Measurements from ENCODE around the gene GNG13.
A peak's percentile ranks its signal among the peaks of the same experiment; 100 is the strongest.
"Not testable (repeated sequence)": the region's sequence is repeated elsewhere in the genome, so short reads cannot be mapped to it uniquely, and the experiment has no call there.

Gene GNG13

DNA sequence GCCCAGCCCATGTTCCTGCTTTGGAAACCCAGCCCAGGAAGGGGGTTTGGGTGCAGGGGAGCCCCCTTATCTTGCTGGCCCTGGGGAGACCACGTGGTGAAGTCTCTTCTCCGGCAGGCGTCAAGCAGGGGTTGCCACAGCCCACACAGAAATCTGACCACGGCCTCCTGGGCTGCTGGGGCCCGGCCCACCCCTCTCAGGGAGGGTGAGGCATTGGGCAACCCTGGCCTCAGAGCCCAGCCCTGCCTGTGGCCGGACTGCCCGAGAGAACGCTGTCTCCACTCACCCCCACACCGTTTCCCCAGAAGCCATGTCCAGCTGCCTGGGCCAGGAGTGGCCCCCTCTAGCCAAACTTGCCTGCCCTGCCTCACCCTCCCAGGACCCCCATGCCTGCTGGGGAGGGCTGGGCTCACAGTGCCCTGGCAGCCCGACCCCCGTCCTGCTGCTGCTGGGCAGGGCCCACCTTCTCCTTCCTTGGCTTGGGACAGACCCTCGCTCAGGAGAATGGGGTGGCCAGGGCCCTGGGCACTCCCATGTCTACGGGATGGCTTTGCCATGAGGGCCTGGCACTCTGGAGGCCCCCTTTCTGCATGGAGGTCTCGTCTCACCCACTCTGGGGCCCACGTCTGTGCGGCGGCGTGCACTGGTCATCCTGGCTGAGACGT lies 19.1 kb downstream of the GNG13 start:
- DNase-seq (ENCODE audit: insufficient read length, low spot score) (no peak), FAIRE-seq (no peak)

DNA sequence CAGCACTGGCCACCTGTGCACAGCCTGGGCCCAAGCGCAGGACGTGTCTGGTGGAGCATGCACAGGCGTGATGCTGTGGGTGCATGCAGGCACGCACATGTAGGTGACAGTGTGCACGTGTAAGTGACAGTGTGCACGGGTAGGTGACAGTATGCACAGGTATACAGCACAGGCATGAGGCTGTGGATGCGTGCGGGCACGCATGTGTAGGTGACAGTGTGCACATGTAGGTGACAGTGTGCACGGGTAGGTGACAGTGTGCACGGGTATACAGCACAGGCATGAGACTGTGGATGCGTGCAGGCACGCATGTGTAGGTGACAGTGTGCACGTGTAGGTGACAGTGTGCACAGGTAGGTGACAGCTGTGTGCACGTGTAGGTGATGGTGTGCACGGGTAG lies 20.2 kb downstream of the GNG13 start:
- DNase-seq (ENCODE audit: insufficient read length, low spot score) (no peak), FAIRE-seq (peak; percentile 96)

DNA sequence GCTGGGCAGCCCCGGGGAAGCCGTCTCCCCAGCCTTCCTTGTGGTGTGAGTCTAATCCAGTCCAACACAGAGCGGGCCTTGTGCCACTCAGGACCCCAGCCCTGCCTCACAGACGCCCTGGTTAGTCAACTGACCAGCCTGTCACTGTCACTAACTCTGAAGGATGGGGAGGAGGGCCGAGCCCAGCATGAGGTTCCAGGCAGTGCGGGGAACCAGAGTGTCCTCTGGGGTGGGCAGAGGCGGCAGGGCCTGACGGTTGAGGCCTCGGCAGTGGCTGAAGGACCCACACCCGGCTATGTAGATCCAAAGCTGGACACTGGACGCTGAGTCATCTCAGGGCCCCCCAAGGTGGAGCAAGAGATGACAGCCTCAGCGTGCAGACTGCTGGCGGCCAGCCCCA lies 21.0 kb downstream of the GNG13 start:
- FAIRE-seq, result no peak
- no peak for DNase-seq (ENCODE audit: insufficient read length, low spot score)

DNA sequence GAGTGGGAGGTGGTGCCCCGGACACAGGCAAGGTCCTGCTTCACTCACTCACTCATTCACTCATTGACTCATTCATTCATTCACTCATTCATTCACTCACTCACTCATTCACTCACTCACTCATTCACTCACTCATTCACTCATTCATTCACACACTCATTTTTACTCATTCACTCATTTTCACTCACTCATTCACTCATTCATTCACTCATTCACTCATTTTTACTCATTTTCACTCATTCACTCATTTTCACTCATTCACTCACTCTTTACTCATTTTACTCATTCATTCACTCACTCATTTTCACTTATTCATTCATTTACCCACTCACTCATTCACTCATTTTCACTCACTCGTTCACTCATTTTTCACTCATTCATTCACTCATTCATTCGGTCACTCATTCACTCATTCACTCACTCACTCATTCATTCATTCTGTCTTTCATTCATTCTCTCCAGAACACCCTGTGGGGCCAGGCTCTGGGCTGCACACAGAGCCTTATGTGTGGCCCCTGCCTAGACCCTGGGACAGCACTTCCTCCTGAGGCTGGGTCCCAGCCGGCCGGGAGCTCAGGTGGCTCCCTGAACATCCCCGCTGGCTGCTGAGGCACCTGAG lies 21.5 kb downstream of the GNG13 start:
- peak; percentile 28 for FAIRE-seq
- no peak for DNase-seq (ENCODE audit: insufficient read length, low spot score)

DNA sequence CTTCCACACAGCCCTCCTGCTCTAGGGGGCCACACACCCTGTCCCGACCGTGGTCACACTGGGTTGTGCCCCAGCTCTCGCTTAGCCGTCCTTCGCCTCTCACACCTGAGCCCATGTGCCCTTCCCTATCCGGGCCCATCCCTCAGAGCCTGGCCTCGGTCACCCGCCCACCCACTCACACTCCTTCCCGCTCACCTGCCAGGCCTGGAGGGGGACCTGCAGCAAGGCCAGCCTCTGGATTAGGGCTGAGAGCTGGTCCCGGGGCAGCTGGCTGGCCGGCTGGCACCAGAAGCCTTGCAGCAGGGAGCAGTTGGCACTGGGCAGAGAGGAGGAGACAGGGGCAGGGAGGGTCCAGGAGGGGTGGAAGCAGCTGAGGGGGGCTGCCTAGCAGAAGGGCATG lies 22.1 kb downstream of the GNG13 start:
- DNase-seq (ENCODE audit: insufficient read length, low spot score) (no peak), FAIRE-seq (no peak)

DNA sequence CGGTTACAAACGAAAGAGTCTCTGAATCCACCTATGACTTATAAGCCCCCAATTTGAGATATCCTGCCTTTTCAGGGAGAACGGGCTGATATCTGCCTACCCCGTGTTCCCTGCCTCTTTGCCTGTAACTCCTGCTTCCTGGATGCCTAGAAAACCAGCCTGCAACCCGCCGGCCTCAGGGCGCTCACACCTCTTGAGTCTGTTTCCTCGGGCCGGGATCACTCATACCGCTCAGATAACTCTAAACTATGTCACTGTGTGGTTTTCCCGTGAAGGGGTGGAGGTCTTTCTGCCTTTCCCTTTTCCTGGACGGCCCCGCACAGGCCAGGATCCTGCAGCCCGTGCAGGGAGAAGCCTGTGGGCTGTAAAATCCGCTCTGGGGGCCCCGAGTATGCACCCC lies 22.7 kb downstream of the GNG13 start:
- DNase-seq (ENCODE audit: insufficient read length, low spot score) (no peak), FAIRE-seq (no peak)

DNA sequence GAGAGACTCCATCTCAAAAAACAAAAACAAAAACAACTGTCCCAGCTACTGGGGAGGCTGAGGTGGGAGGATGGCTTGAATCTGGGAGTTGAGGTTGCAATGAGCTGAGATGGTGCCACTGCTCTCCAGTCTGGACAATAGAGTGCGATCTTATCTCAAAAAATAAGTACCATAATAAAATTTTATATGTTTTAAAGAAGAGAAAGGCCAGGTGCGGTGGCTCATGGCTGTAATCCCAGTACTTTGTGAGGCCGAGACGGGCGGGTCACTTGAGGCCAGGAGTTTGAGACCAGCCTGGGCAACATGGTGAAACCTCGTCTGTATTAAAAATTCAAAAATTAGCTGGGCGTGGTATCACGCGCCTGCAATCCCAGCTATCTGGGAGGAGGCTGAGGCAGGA lies 23.7 kb downstream of the GNG13 start:
- FAIRE-seq, result no peak
- no peak for DNase-seq (ENCODE audit: insufficient read length, low spot score)

DNA sequence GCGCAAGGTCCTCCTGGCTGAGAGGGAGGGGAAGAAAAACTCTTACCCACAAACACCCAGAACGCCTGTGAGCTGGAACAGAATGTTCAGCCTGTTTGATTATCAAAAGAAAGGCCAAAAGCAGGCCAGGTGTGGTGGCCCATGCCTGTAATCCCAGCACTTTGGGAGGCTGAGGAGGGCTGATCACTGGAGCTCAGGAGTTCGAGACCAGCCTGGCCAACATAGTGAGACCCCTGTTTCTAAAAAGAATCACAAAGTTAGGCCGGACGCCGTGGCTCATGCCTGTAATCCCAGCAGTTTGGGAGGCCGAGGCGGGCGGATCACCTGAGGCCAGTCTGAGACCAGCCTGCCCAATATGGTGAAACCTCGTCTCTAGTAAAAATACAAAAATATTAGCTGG lies 24.2 kb downstream of the GNG13 start:
- FAIRE-seq; DNase-seq (ENCODE audit: insufficient read length, low spot score): not testable (repeated sequence)

DNA sequence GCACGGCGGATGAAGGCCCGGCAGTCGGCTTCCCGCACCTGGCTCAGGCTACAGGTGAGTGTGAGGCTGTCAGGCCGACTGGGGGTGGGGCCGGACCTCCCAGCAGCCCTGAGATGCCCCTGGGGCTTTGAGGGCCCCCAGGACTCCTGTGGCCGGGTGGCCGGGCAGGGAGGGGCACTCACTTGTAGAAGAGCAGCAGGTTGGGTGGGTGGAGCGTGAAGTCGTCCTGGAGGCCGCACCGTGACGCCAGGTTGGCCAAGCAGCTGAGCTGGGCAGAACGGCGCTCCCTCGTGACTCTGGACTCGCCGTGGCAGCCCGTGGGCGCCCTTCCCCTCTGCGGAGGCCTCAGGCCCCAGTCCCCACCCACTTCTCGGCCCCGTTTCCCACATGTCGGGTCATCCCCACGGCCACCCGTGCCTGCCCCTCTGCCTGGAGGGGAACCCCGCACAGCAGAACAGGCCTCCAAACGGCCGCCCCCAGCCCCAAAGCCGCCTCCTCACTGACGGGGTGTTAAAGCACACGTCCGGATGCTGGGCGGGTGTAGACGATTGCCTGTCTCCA lies 25.2 kb downstream of the GNG13 start:
- DNase-seq (ENCODE audit: insufficient read length, low spot score) (no peak), FAIRE-seq (no peak)

DNA sequence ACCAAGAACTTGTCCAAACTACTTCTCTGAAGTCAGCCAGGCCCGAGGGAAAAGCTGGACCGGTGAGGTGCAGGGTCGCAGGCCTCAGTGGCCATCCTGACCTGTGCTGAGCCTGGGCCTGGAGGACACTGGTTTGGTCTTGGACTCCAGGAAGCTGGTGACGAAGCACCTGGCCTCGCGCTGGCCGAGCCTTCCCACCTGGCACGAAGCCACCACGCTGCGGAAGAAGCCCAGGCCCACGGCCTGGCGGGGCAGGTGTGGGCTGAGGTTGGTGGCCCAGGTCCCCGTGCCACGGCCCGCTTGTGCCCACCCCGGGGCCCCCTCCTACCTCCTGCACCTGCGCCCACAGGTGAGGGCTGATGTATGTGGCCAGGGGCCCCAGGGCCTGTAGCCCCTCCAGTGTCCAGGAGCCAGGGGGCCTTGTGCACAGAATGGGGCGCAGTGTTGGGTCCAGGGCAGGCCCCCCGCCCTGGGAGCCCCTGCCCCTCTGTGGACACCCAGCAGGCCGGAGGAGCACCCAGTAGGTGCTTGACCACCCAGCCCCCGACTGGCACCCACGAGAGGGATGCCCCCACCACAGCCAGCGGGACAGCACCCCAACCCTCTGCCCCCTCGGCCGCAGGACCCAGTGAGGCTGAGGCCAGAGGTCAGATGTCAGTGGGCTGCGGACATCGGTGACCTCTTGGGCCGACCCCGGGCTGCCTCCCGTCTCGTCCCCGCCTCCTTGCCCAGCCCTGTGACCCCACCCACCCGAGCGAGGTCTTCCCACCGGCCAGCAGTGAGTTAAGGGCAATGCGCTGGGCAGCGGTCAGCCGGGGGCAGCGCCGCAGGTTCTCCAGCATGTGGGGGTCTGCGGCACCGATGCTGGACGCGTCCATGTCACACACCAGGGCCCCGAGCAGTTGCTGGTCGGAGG lies 26.2 kb downstream of the GNG13 start:
- DNase-seq (ENCODE audit: insufficient read length, low spot score) (no peak), FAIRE-seq (no peak)

DNA sequence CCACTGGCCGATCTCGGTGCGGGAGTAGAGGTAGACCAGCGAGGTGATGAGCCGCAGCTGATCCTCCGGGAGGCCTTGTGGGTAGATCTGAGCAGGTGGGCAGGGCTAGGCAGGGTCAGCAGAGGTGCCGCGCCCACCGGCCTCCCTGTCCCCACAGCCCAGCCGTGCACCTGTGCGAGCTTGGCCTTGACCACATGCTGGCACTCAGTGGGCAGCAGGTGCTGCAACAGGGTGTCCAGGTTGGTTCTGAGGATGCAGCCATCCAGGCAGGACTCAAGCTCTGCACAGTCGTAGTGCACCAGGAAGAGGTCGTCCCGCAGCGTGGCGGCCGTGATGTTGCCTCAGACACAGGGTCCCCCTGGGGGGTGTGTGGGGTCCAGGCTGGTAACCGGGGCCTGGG lies 27.6 kb downstream of the GNG13 start:
- no peak for DNase-seq (ENCODE audit: insufficient read length, low spot score)
- FAIRE-seq, result peak; percentile 28

DNA sequence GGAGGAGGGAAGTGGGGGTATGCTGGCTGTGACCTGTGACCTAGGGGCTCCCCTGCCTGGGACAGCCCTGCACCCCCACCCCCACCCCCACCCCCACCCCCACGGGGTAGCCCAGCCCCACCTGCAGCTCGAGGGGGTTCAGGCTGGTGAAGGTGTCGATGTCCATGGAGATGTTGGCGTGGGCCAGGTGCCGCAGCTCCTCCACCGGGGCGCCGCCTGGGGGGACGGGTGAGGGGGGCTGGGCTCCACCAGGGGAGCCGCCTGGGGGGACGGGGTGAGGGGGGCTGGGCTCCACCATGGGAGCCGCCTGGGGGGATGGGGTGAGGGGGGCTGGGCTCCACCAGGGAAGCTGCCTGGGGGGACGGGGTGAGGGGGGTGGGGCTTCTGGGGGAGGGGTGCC lies 30.1 kb downstream of the GNG13 start:
- no peak for DNase-seq (ENCODE audit: insufficient read length, low spot score)
- no peak for FAIRE-seq

DNA sequence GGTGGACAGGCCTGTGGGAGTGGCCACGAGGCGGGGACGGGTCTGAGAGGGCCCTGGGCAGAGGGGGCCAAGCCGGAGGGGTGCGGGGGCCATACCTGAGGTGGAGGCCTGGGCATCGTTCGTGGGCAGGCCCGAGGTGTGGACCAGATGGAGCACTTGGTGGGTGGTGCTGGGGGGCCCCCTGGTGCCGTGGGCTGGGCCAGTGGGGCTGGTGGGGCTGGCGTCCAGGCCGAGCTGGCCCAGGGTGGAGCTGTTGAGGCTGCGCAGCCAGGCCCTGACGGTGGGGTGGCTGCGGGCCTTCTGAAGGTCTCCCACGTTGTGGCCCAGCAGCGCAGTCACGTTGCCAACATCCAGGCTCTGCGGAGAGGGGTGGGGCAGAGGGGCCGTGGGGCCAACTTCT lies 30.6 kb downstream of the GNG13 start:
- no peak for DNase-seq (ENCODE audit: insufficient read length, low spot score)
- no peak for FAIRE-seq

DNA sequence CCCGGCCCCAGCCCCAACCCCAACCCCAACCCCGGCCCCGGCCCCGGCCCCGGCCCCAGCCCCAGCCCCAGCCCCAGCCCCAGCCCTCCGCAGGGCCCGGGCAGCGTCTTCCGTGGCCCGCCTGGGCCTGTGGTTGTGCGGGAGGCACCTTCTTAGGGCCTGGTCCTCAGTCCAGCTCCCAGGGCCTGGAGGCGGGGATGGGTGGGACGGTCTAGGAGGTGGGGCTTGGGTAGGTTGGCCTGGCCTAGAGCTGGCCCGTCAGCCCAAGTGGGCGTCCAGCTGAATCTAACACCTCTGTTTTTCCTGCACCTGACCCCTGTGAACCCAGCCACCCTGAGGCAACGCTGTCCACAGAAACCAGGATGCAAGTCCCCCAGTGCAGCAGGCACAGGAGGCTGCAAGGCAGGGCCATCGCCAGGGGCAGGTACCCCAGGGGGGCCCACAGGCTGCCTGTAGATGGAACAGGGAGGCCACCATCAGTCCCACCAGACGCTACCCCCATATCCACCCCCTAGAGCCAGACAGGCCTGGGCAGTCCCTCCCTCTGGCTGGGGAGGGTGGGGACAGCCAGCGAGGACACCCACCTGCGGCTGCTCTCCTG lies 31.2 kb downstream of the GNG13 start:
- no peak for DNase-seq (ENCODE audit: insufficient read length, low spot score)
- no peak for FAIRE-seq

DNA sequence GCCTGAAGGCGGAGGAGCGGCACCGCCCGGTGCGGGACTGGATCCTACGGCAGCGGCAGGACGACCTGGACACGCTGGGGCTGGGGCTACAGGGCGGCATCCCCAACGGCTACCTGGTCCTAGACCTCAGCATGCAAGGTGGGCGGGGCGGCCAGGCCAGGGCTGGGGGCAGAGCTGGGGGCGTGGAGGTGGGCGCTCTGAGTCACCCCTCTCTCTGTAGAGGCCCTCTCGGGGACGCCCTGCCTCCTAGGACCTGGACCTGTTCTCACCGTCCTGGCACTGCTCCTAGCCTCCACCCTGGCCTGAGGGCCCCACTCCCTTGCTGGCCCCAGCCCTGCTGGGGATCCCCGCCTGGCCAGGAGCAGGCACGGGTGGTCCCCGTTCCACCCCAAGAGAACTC lies 32.1 kb downstream of the GNG13 start:
- no peak for DNase-seq (ENCODE audit: insufficient read length, low spot score)
- no peak for FAIRE-seq

DNA sequence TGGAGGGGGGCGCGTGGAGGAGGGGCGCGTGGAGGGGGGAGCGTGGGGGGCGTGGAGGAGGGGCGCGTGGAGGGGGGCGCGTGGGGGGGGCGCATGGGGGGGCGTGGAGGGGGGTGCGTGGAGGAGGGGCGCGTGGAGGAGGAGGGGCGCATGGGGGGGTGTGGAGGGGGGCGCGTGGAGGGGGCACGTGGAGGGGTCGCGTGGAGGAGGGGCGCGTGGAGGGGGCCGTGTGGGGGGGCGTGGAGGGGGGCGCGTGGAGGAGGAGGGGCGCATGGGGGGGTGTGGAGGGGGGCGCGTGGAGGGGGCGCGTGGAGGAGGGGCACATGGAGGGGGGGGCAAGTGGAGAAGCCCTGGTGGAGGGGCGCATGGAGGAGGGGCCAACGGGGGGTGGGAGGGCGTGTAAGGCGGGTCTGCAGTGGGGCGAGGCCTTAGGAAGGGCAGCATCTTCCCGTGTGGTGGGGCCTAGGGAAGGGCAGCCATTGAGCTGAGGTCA lies 32.7 kb downstream of the GNG13 start:
- DNase-seq (ENCODE audit: insufficient read length, low spot score) (no peak), FAIRE-seq (no peak)

DNA sequence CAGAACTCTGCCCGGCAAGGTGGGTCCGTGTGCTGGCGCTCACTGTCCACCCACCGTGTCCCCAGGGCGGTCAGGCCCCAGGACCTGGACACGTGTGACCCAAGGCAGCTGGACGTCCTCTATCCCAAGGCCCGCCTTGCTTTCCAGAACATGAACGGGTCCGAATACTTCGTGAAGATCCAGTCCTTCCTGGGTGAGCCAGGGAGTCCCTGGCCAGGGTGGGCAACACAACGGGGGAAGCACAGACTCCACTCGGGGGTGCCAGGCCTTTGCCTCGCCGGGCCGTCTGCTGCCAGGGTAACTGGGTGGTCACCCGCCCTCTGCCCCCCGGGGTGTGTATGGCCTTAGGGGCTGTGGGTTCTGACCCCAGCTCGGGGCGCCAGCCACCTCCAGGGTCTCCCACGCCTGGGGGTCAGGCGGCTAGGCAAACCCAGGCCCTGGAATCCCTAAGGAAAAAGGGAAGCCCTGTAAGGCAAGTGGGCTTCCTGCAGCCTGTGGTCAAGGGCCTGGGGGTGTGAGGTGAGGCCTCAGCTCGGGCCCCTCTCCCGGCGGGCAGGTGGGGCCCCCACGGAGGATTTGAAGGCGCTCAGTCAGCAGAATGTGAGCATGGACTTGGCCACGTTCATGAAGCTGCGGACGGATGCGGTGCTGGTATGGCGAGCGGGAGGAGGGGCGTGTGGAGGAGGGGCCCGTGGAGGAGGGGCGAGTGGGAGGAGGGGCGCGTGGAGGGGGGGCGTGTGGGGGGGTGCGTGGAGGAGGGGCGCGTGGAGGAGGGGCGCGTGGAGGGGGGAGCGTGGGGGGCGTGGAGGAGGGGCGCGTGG lies 33.5 kb downstream of the GNG13 start:
- no peak for DNase-seq (ENCODE audit: insufficient read length, low spot score)
- no peak for FAIRE-seq

DNA sequence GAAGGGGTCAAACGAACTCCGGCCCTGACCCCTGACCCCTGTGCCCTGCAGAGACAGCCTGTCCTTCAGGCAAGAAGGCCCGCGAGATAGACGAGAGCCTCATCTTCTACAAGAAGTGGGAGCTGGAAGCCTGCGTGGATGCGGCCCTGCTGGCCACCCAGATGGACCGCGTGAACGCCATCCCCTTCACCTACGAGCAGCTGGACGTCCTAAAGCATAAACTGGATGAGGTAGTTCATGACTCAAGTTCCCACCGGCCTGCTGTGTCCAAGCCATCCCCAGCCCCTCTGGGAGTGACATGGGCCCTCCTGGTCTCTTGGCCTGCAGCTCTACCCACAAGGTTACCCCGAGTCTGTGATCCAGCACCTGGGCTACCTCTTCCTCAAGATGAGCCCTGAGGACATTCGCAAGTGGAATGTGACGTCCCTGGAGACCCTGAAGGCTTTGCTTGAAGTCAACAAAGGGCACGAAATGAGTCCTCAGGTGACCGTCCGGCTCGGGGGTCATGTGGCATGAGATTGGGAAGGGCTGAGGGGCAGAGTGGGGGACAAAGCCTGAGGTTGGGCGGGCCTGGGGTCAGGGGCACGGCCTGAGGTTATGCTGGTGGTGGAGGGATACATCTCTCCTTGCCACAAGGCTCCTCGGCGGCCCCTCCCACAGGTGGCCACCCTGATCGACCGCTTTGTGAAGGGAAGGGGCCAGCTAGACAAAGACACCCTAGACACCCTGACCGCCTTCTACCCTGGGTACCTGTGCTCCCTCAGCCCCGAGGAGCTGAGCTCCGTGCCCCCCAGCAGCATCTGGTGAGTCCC lies 34.3 kb downstream of the GNG13 start:
- FAIRE-seq, result no peak

DNA sequence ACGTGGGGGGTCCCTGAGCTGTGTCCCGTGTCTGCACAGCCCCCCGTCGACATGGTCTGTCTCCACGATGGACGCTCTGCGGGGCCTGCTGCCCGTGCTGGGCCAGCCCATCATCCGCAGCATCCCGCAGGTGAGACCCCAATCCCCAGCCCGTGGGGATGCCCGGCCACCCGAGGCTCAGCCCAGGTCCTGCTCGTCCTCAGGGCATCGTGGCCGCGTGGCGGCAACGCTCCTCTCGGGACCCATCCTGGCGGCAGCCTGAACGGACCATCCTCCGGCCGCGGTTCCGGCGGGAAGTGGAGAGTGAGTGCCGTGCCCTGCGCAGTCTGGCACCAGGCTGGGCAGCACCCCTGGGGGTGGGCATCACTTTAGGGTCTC lies 35.1 kb downstream of the GNG13 start:
- DNase-seq (ENCODE audit: insufficient read length, low spot score) (no peak), FAIRE-seq (no peak)

More for the DNA sequence above, 34.3 kb downstream of the GNG13 start:
- no peak for DNase-seq (ENCODE audit: insufficient read length, low spot score)
